HS-27A (cell line): ENCODE results near the gene CARMIL1.
"Not testable (repeated sequence)": the region's sequence is repeated elsewhere in the genome, so short reads cannot be mapped to it uniquely, and the experiment has no call there.

Experiments used
- DNase-seq: peaks from one replicate; pipeline ENCODE4 v3.0.0-alpha.2; 2012; ENCODE audit warnings: low read depth, missing footprints

CARMIL1 gene

DNA sequence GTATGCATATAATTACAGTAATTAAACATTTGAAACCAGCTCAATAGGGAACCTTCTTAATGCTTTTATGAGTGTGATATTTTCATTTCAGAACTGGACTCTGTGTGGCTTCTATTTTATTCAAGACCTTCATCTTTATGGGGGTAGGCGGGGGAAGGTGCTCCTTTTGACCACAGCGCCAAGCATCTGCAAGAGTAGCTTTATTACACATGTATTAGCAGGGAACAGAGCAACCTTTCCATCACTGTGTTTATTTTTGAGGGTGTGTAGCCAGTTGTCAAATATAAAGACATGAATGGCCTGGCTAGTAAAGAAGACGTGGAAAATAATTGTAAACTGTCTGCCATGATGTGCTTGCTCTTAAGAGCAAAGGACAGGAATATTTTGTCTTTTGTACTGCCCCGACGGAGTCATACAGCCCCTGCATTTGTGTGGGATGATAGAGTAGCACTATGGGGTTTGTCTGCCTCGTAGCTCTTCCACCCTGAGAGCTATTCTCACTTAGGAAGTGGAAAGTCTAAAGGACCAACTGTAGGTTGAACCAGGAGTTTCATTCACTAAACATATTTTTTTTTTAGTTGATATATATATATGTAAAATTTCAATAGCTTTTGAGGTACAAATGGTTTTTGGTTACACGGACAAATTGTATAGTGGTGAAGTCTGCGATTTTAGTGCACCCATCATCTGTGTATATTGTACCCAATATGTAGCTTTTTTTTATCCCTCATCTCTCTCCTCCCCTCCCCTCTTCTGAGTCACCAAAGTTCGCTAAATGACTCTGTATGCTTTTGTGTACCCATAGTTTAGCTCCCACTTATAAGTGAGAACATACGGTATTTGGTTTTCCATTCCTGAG is 91.2 kb downstream of the CARMIL1 start:
- no peak for DNase-seq

GRCh38 chr6:25371037-25371347 is 91.8 kb downstream of the CARMIL1 start:
- no peak for DNase-seq

- DNase-seq: no peak
These were observed 96.0 kb downstream of the CARMIL1 start for GRCh38 chr6:25375125-25375524.

DNA sequence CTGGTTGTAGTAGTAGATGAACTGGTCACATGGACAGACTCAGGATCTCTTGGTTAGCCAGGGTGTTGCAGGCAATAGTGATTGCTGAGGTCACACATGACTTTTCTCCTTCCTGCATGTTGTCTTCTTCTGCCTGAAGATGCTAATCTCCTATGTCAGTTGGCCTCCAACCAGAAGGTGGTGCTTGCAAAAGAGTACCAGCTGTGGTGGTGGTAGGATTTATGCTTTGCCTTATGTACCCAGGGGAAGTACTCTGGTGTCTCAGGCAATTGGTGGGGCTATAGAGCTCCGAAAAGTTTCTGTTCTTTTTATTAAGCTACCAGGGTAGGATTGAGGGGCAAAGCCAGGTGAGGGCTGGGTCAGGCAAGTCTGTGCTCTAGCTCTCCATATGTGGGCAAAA is 98.5 kb downstream of the CARMIL1 start:
- DNase-seq: no peak

GRCh38 chr6:25381077-25381476 is 101.9 kb downstream of the CARMIL1 start:
- no peak for DNase-seq

DNA sequence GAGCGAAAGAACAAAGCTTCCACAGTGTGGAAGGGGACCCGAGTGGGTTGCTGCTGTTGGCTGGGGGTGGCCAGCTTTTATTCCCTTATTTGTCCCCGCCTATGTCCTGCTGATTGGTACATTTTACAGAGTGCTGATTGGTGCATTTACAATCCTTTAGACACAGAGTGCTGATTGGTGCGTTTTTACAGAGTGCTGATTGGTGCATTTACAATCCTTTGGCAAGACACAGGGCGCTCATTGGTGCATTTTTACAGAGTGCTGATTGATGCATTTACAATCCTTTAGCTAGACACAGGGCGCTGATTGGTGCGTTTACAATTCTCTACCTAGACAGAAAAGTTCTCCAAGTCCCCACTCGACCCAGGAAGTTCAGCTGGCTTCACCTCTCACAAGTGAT is 103.3 kb downstream of the CARMIL1 start:
- not testable (repeated sequence) for DNase-seq

DNA sequence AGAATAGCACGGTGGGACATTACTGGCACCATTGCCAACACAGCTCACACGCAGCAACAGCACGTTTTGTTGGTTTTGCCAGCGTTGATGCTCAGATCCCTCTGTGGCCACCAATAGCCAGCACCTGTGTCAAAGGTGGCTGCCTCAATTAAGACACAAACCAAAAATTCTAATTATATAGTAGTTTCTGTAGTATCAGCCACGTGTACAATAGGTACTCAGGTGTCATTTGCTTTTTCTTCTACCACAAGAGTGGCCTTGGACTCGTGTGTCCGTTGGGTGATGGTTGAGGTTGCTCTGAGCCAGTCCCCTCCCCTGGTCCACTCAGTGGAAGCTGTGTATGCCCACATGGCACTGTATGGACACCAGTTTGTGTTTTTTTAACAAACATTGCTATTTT is 105.1 kb downstream of the CARMIL1 start:
- no peak for DNase-seq

- DNase-seq: no peak
These were observed 105.8 kb downstream of the CARMIL1 start for GRCh38 chr6:25384967-25385366.

DNA sequence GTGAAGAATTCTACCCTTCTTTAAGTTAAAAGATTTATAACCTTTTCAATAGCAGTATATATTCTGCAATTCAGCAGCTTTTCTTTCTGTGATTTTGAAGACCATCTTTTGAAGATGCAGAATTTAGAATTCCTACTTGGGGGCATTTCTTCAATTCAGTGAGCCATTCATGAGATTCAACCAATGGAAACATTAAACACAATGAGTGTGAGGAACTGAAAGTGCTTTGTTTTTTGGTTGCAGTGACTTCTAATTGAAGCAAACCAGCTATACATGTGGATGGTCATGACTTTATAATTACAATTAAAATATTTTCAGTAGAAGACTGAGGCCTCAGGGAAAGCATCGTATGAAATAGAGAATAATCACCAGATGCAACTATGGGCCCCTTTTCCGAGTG is 108.3 kb downstream of the CARMIL1 start:
- DNase-seq: no peak

DNA sequence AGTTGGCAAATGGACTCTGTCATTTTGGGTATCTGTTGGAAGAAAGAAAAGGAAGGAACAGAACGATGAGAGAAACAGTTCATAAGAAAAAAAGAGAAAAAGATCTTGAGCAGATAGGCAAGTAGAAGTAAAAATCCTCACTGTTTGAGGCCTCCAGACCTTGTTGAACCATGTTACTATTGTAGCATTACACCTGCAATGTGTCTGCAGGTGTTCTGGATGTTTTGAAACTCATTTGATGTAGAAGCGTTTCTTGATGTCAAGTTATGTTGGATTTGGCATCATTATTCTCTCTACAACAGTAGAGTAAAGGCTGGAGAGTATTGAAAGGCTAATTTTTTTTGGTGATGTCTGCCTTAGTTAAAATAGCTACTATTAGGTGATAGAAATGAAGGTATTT is 108.7 kb downstream of the CARMIL1 start:
- DNase-seq: no peak

GRCh38 chr6:25388776-25389175 is 109.6 kb downstream of the CARMIL1 start:
- no peak for DNase-seq

- DNase-seq: no peak
These were observed 110.3 kb downstream of the CARMIL1 start for GRCh38 chr6:25389471-25389870.

GRCh38 chr6:25392372-25392771 is 113.2 kb downstream of the CARMIL1 start:
- DNase-seq: no peak

DNA sequence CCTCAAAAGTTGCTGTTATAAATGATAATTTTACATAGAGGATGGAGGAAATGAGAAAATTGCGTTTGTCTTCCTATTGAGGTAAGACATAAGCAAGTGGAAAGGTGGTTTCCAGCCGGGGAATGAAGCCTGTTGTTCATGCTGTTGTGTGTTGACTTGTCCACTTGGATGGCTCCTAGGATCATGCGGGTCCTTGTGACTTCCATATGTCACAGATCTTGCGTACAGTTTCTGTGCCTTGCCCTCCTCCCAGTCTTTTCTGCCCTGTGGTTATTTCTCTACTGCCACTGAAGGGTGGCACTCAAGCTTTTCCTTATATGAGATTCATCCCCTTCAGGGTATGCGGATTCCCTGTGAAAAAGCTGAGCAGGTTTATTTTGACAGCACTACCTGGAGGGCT is 116.6 kb downstream of the CARMIL1 start:
- no peak for DNase-seq

- no peak for DNase-seq
These were observed 118.2 kb downstream of the CARMIL1 start for GRCh38 chr6:25397406-25397805.

DNA sequence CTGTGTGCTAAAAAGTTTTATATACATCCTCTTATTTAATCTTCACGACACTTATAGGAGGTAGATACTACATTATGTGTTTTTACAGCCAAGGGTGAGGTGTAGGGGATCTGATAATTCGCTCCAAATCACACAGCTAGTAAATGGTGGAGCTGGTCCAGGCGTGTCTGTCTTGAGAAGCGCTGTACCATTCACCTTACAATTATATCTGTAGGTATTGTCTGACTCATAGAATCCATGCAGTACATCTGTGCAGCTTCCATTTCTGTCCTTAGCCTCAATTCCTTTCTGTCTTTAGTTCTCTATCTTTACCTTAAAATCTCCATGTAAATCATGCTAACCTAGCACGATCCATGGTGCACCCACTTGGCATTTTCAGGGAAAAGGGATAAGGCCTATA is 120.7 kb downstream of the CARMIL1 start:
- no peak for DNase-seq

DNA sequence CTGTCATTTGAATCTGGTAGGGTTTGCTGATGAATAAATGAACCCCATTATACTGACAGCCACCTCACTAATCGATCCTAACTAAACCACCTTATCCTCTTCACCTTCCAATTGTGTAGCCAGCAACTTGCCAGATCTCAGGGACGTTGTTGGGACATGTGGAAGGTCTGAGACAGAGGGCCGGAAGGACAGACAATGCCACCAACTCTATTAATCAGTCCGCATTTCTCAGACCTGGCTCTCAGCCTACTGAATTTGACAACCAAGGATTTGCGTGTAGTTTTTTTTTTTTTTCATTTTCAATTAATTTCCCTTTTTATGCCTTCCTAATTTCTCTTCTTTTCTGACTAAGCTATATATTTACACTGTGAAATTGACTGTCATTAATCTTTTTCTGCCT is 122.5 kb downstream of the CARMIL1 start:
- no peak for DNase-seq

GRCh38 chr6:25402125-25402524 is 123.0 kb downstream of the CARMIL1 start:
- no peak for DNase-seq

GRCh38 chr6:25403150-25403549 is 124.0 kb downstream of the CARMIL1 start:
- DNase-seq: no peak

GRCh38 chr6:25404091-25404490 is 124.9 kb downstream of the CARMIL1 start:
- no peak for DNase-seq

DNA sequence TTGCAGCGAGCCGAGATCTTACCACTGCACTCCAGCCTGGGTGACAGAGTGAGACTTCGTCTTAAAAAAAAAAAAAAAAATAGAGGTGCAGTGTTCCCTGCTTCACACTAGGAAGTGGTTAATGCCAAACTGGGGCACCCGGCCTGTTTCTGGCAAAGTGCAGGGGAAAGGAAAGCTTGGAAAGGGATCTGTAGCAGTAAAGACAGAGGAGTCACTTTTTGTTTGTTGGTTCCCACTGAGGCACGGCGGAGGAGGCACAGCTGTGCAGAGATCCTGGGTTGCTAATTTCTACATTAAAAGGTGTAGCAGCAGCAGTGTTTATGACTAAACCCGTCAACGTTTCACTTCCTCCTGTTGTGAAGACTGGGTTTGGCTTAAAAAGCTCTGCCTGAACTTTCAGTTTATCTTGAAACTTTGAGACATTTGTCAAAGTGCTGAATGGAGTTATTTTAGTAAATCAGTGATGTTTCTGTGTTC is 125.6 kb downstream of the CARMIL1 start:
- DNase-seq: no peak

GRCh38 chr6:25405442-25405841 is 126.3 kb downstream of the CARMIL1 start:
- DNase-seq: no peak

DNA sequence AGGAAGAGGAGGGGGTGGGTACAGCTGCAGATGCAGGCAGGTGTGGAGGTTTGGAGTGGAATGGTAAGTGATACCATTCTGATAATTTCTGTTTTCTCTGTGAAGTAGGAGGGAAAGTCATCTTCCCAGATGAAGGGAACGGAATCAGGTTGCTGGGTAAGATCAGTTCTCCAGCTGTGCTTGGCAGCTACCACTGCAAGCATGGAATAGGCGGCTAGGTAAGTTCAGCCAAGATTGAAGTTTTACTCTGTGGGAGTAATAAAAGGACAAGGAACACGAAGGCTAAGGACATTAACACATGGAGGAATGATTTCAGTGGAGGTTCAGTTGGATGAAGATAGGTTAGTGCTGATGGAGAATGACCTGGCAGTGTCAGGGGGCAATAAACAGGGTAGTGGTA is 128.3 kb downstream of the CARMIL1 start:
- no peak for DNase-seq

DNA sequence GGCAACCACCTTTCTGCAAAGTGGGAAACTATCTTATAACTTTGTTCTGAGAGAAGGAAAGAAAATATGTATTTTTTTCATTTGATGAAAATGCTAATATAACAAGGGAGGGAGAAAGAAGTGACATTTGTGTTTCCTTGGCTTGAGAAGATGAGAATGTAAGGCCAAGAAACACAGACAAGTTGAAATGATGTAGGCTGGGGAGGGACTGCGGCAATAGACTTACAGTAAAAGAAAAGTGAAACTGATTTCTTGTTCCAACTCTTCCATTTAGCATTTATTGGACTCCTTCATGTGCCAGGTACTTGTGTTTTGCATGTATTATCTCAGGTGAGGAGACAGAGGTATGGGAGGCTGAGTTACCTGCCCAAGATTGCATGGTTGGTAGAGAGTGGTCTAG is 130.9 kb downstream of the CARMIL1 start:
- DNase-seq: no peak
